NCI-H460 (cell line): Measurements from ENCODE around the gene ARFIP2. TPM values are rescaled to one million over a fixed set of nuclear protein-coding genes. Genes with fewer than 3 reads are reported as not detected.
A peak's percentile ranks its signal among the peaks of the same experiment; 100 is the strongest.
"Not testable (repeated sequence)": the region's sequence is repeated elsewhere in the genome, so short reads cannot be mapped to it uniquely, and the experiment has no call there.

ENCODE experiments used
- DNase-seq: peaks from one replicate; pipeline ENCODE4 v3.0.0-alpha.2; 2016; ENCODE audit warnings: low read depth; ENCODE audit errors: extremely low read depth
- polyA plus RNA-seq: library from polyadenylated mRNA; depleted of rRNA; stranded (reverse); fragments of >200 nt; gene quantifications from 2 replicates; pipeline ENCODE4 v1.2.3, GENCODE V29; 2014; cell fraction: nucleus; rRNA removed
- total RNA-seq: library from RNA; depleted of rRNA; stranded (reverse); fragments of >200 nt; shearing (Covaris generic); gene quantifications from 2 replicates; pipeline ENCODE4 v1.2.3, GENCODE V29; 2014; rRNA removed

The ARFIP2 gene
- total RNA-seq: 47.8 and 49.2 TPM in 2 replicates
- 86.2 and 89.5 TPM in 2 replicates for polyA plus RNA-seq

GRCh38 chr11:6481012-6481923 is at the start of gene ARFIP2, which contains the start of gene TIMM10B:
Gene ARFIP2 (minus strand): TSS chr11:6481331. CDS start chr11:6480421, 910 bp downstream.
Gene TIMM10B (plus strand): TSS chr11:6481501. CDS start chr11:6481517, 16 bp downstream.
- peak; percentile 94 for DNase-seq

- no peak for DNase-seq
Observed at GRCh38 chr11:6530848-6531247, 49.7 kb upstream of the ARFIP2 start.

- DNase-seq: no peak
Observed at GRCh38 chr11:6529266-6529665, 48.1 kb upstream of the ARFIP2 start.

GRCh38 chr11:6526411-6527135 is 45.4 kb upstream of the ARFIP2 start:
- no peak for DNase-seq

- DNase-seq: no peak
Observed at GRCh38 chr11:6523253-6523652, 42.1 kb upstream of the ARFIP2 start.

- not testable (repeated sequence) for DNase-seq
Observed at GRCh38 chr11:6521946-6522345, 40.8 kb upstream of the ARFIP2 start.

- DNase-seq: no peak
Observed at GRCh38 chr11:6520265-6520664, 39.1 kb upstream of the ARFIP2 start.

GRCh38 chr11:6516865-6517264 is 35.7 kb upstream of the ARFIP2 start:
- no peak for DNase-seq

GRCh38 chr11:6505577-6506240 is 24.6 kb upstream of the ARFIP2 start:
- DNase-seq: peak; percentile 26

GRCh38 chr11:6504166-6504565 is 23.0 kb upstream of the ARFIP2 start:
- DNase-seq: no peak

GRCh38 chr11:6502382-6502781 is 21.3 kb upstream of the ARFIP2 start:
- DNase-seq: no peak

GRCh38 chr11:6498544-6498943 is 17.4 kb upstream of the ARFIP2 start:
- DNase-seq: no peak

GRCh38 chr11:6498121-6498520 is 17.0 kb upstream of the ARFIP2 start:
- no peak for DNase-seq

GRCh38 chr11:6497069-6497839 is 16.1 kb upstream of the ARFIP2 start, which contains the start of gene DNHD1:
Gene DNHD1 (plus strand): TSS chr11:6497280. CDS start chr11:6498216, 936 bp downstream.
- DNase-seq: no peak

- DNase-seq: no peak
Observed at GRCh38 chr11:6489306-6489705, 8.2 kb upstream of the ARFIP2 start.

GRCh38 chr11:6488821-6489220 is 7.7 kb upstream of the ARFIP2 start:
- DNase-seq: no peak

- DNase-seq: no peak
Observed at GRCh38 chr11:6488342-6488741, 7.2 kb upstream of the ARFIP2 start.

- no peak for DNase-seq
Observed at GRCh38 chr11:6486938-6487337, 5.8 kb upstream of the ARFIP2 start.

GRCh38 chr11:6486256-6486655 is 5.1 kb upstream of the ARFIP2 start:
- no peak for DNase-seq

GRCh38 chr11:6485661-6486060 is 4.5 kb upstream of the ARFIP2 start:
- no peak for DNase-seq
